Panc1 (cell line): Measurements from ENCODE around the gene ARL8A.

Experiments used
- CTCF ChIP-seq: fragments of 450-650 bp; IDR thresholded peaks from 2 replicates; pipeline ENCODE4 v1.5.1; 2017; ENCODE audit warnings: mild to moderate bottlenecking
- POLR2AphosphoS5 ChIP-seq: IDR thresholded peaks from 2 replicates; pipeline ENCODE4 v1.6.1; 2012; ENCODE audit warnings: mild to moderate bottlenecking, low read depth, low read length, moderate library complexity
- SIN3A ChIP-seq: IDR thresholded peaks from 2 replicates; pipeline ENCODE4 v1.6.1; 2012; ENCODE audit warnings: low read depth, mild to moderate bottlenecking, low read length, moderate library complexity, borderline replicate concordance; ENCODE audit not compliant: insufficient read depth
- TCF7L2 ChIP-seq: IDR thresholded peaks from 2 replicates; pipeline ENCODE4 v1.6.1; 2011; ENCODE audit warnings: mild to moderate bottlenecking, low read depth, low read length, inconsistent platforms

GRCh38 chr1:202117898-202118371 lies 26.6 kb downstream of the ARL8A start:
- no peak for TF ChIP-seq CTCF
- TF ChIP-seq TCF7L2: no peak
- TF ChIP-seq SIN3A: no peak
- TF ChIP-seq POLR2AphosphoS5: no peak
